HepG2 (cell line): Measurements from ENCODE around the gene CYP2S1. TPM values are rescaled to one million over a fixed set of nuclear protein-coding genes. Genes with fewer than 3 reads are reported as not detected.

Source experiments
- ATAC-seq: fragments of 200-7000 bp; cut with Tn5 transposase; 3 replicates; pipeline ENCODE4 v1.9.1; 2020; ENCODE audit warnings: mild to moderate bottlenecking, moderate library complexity
- BruUV-seq: library from RNA; stranded (reverse); fragments of 400-500 nt; replicated peaks from 2 replicates; lab custom pipeline; 2021; lab: Mats Ljungman, UMichigan
- CTCF ChIA-PET: fragments of 300-600 bp; formaldehyde crosslinking; extraction: SDS; loops from one replicate; lab custom pipeline; 2021; ENCODE audit warnings: low total read pairs, inconsistent platforms, low intra/inter-chr PET ratio; lab: Yijun Ruan, JAX
- POLR2A ChIA-PET: fragments of 350-600 bp; sonication (Branson Sonifier 250); formaldehyde crosslinking; loops from one replicate; lab custom pipeline; 2020; ENCODE audit warnings: antibody characterized with exemption, inconsistent platforms; lab: Yijun Ruan, JAX
- DNase-seq: peaks from one replicate; pipeline ENCODE4 v3.0.0-alpha.2; 2015; ENCODE audit warnings: low spot score
- FAIRE-seq: peaks from 3 replicates; lab custom pipeline; 2011; peaks lifted over from hg19 to GRCh38; lab: Jason Lieb, UNC
- H2AFZ ChIP-seq: one replicate; pipeline ENCODE4 v1.6.1; 2011; ENCODE audit warnings: low read length, inconsistent platforms
- H3K27ac ChIP-seq: fragments of 300-600 bp; 3 replicates; pipeline ENCODE4 v1.8.0; 2011; ENCODE audit warnings: mixed run types, mild to moderate bottlenecking, mixed read lengths, low read length, inconsistent platforms; ENCODE audit not compliant: insufficient read depth; ENCODE audit errors: extremely low read length
- H3K27me3 ChIP-seq, 2 experiments: fragments of 200-600 bp in 1 of 2; 2 replicates in 1 of 2; 3 replicates in 1 of 2; pipeline versions ENCODE4 v1.6.0 to v1.8.0; 2011; ENCODE audit warnings: low read length in 2 of 2, mild to moderate bottlenecking in 2 of 2, moderate library complexity in 2 of 2, inconsistent platforms in 1 of 2; ENCODE audit not compliant: insufficient read depth in 2 of 2, control insufficient read depth in 1 of 2
- H3K36me3 ChIP-seq, 2 experiments: fragments of 200-600 bp in 1 of 2; replicated peaks in 1 of 2; 2 replicates in 1 of 2; 3 replicates in 1 of 2; pipeline versions ENCODE4 v1.5.1 to v1.8.0; 2011; ENCODE audit warnings: low read length in 2 of 2, inconsistent platforms in 1 of 2; ENCODE audit not compliant: insufficient read depth in 2 of 2, control insufficient read depth in 1 of 2
- H3K4me1 ChIP-seq: 2 replicates; pipeline ENCODE4 v1.5.1; 2012; ENCODE audit warnings: low read length, inconsistent platforms; ENCODE audit not compliant: insufficient read depth
- H3K4me2 ChIP-seq: 2 replicates; pipeline ENCODE4 v1.6.0; 2011; ENCODE audit warnings: low read depth, low read length, inconsistent platforms
- H3K4me3 ChIP-seq, 3 experiments: fragments of 200-600 bp in 1 of 3; sonication (generic), shearing (Covaris generic) in 1 of 3; replicated peaks in 1 of 3; 2 replicates each; pipeline ENCODE4 v1.5.1; 2011 to 2016; ENCODE audit warnings: low read length in 3 of 3, inconsistent platforms in 2 of 3, low read depth in 2 of 3, mild to moderate bottlenecking in 2 of 3, control low read depth in 1 of 3, mixed read lengths in 1 of 3; ENCODE audit not compliant: insufficient read depth in 1 of 3
- H3K79me2 ChIP-seq: one replicate; pipeline ENCODE4 v1.6.1; 2011; ENCODE audit warnings: low read length, inconsistent platforms; ENCODE audit not compliant: insufficient read depth
- H3K9ac ChIP-seq: 2 replicates; pipeline ENCODE4 v1.6.0; 2011; ENCODE audit warnings: mild to moderate bottlenecking, low read depth, low read length, inconsistent platforms; ENCODE audit not compliant: insufficient read depth
- H3K9me3 ChIP-seq: 2 replicates; pipeline ENCODE4 v1.5.1; 2012; ENCODE audit warnings: mild to moderate bottlenecking, low read length
- H4K20me1 ChIP-seq: 2 replicates; pipeline ENCODE4 v1.6.0; 2011; ENCODE audit warnings: inconsistent platforms, mild to moderate bottlenecking, low read length, moderate library complexity; ENCODE audit not compliant: insufficient read depth
- CBX1 ChIP-seq: IDR thresholded peaks from one replicate; pipeline ENCODE4 v1.6.1; 2016; ENCODE audit warnings: antibody characterized with exemption, low read depth
- DPF2 ChIP-seq: sonication (generic); formaldehyde crosslinking; IDR thresholded peaks from 2 replicates; pipeline ENCODE4 v1.4.0; 2020; ENCODE audit warnings: mild to moderate bottlenecking, low read depth, missing genetic modification reagents, borderline replicate concordance
- EED ChIP-seq: sonication (generic); formaldehyde crosslinking; IDR thresholded peaks from 2 replicates; pipeline ENCODE4 v1.5.0; 2020; ENCODE audit warnings: mild to moderate bottlenecking, missing genetic modification reagents
- IRX3 ChIP-seq: sonication (generic); formaldehyde crosslinking; IDR thresholded peaks from 2 replicates; pipeline ENCODE4 v1.8.1; 2023; ENCODE audit warnings: mild to moderate bottlenecking, low read depth, missing genetic modification reagents, borderline replicate concordance
- NFKBIZ ChIP-seq: IDR thresholded peaks from 2 replicates; pipeline ENCODE4 v1.6.1; 2018; ENCODE audit warnings: missing genetic modification reagents, missing compliant biosample characterization
- NFRKB ChIP-seq: fragments of 450-650 bp; IDR thresholded peaks from 2 replicates; pipeline ENCODE4 v1.6.1; 2017
- POLR2AphosphoS5 ChIP-seq: IDR thresholded peaks from 2 replicates; pipeline ENCODE4 v1.6.1; 2012; ENCODE audit warnings: low read depth, low read length
- SPEN ChIP-seq: sonication (generic); formaldehyde crosslinking; IDR thresholded peaks from 2 replicates; pipeline ENCODE4 v1.5.1; 2020; ENCODE audit warnings: low read depth, mild to moderate bottlenecking, missing genetic modification reagents
- ZNF264 ChIP-seq: sonication (generic); formaldehyde crosslinking; IDR thresholded peaks from 2 replicates; pipeline ENCODE4 v1.4.0; 2020; ENCODE audit warnings: missing genetic modification reagents
- ZNF703 ChIP-seq: sonication (generic); formaldehyde crosslinking; IDR thresholded peaks from 2 replicates; pipeline ENCODE4 v1.5.1; 2020; ENCODE audit warnings: missing genetic modification reagents, mild to moderate bottlenecking, moderate library complexity, borderline replicate concordance
- ZSCAN20 ChIP-seq: sonication (generic); formaldehyde crosslinking; IDR thresholded peaks from 2 replicates; pipeline ENCODE4 v1.4.0; 2020; ENCODE audit warnings: missing genetic modification reagents, mild to moderate bottlenecking, borderline replicate concordance
- WGBS: methylation state at CpG from one replicate; pipeline ENCODE4 v1.1.6; 2017; ENCODE audit warnings: low lambda C conversion rate; 5-methylcytosine and 5-hydroxymethylcytosine counted together
- in situ Hi-C: cut with HindIII; loops from 2 replicates; pipeline ENCODE4 v1.10.0; 2017; ENCODE audit warnings: low pct_unique_long_range_greater_than_20kb; ENCODE audit not compliant: extremely low pct_ligation_motif_present
- intact Hi-C: fragments of 100-400 bp; cut with micrococcal nuclease; formaldehyde crosslinking; loops from one replicate; pipeline ENCODE4 v1.10.0; 2022; ENCODE audit not compliant: unreplicated experiment
- polyA plus RNA-seq, 8 experiments: library from polyadenylated mRNA; depleted of rRNA in 3 of 8; stranded (reverse) in 7 of 8; unstranded in 1 of 8; fragments of >200 nt; fragmentation: Illumina TruSeq in 4 of 8; extraction: Trizol in 4 of 8; gene quantifications; 2 replicates each; pipeline versions ENCODE4 v1.2.1 to v1.2.3, GENCODE V29; 2011 to 2016; ENCODE audit warnings: low read depth in 4 of 8, missing spikeins in 1 of 8, mixed read lengths in 1 of 8; ENCODE audit not compliant: insufficient read depth in 1 of 8
- total RNA-seq, 5 experiments: library from RNA; depleted of rRNA; stranded (reverse); fragments of >200 nt; fragmentation: Illumina TruSeq; extraction: Trizol; gene quantifications; 2 replicates each; pipeline ENCODE4 v1.2.3, GENCODE V29; 2016; ENCODE audit warnings: low read depth in 1 of 5
- TF ChIP-seq, protein P1 (sequence below): sonication (generic); formaldehyde crosslinking; IDR thresholded peaks from 2 replicates; pipeline ENCODE4 v1.8.1; 2023; ENCODE audit warnings: missing genetic modification reagents, inconsistent platforms, borderline replicate concordance
- TF ChIP-seq, protein P2 (sequence below): sonication (generic); formaldehyde crosslinking; IDR thresholded peaks from 2 replicates; pipeline ENCODE4 v1.8.1; 2023; ENCODE audit warnings: mild to moderate bottlenecking, missing genetic modification reagents, borderline replicate concordance
- TF ChIP-seq, protein P3 (sequence below): sonication (generic); formaldehyde crosslinking; IDR thresholded peaks from 2 replicates; pipeline ENCODE4 v1.5.1; 2020; ENCODE audit warnings: missing genetic modification reagents, mild to moderate bottlenecking, borderline replicate concordance
- TF ChIP-seq, protein P4 (sequence below): IDR thresholded peaks from 2 replicates; pipeline ENCODE4 v1.6.1; 2012; ENCODE audit warnings: low read depth, low read length, improper control_type of control experiment
- TF ChIP-seq, protein P5 (sequence below): sonication (generic); formaldehyde crosslinking; IDR thresholded peaks from 2 replicates; pipeline ENCODE4 v1.4.0; 2020; ENCODE audit warnings: missing genetic modification reagents, borderline replicate concordance
- TF ChIP-seq, protein P6 (sequence below): sonication (generic); formaldehyde crosslinking; IDR thresholded peaks from 2 replicates; pipeline ENCODE4 v1.8.0; 2022; ENCODE audit warnings: missing genetic modification reagents, mild to moderate bottlenecking, inconsistent platforms, borderline replicate concordance

The CYP2S1 gene
- total and polyA plus RNA-seq, 2 of the 13 experiments (the other 11 are each of a cell fraction or from before 2014, with no cell fraction given): 0.09 to 2.1 TPM

DNA sequence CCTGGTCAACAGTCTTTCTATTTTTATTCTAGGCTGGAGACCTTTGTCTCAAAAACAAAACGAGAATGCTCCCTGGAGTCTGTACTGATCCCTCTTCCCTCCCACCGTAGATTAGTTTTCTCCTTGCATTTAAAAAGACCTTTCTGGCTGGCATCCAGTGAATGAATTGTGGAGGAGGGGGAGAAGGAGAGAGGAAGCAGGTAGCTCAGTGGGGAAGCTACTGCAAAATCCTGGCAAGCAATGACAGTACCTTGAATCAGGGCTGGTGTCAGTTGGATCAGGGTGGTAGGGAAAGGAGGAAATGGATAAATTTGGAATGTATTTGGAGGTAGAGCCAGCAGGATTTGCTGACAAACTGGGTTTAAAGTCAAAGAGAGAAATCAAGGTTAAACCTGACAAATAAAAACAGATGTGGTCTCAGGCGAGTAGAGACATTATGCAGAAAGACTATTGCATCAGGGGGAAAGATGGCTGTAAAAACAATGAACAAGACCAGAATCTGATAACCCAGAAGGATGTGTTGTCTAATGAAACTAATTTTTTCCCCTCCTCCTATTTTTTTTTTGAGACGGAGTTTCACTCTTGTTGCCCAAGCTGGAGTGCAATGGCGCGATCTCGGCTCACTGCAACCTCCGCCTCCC lies 3.5 kb upstream of the CYP2S1 start:
- BruUV-seq: no TSS peak
- ATAC-seq: no peak
- FAIRE-seq: no peak
- H3K79me2 ChIP-seq: no peaks in the 10 kb centered on the region
- no peak overlapping the region for H3K4me2 ChIP-seq
- in situ Hi-C loops: no loop called here
- 45% methylated on average over 8 of the region's 8 CpGs for WGBS
- DNase-seq: no peak
- CTCF ChIA-PET: no interaction called here
- intact Hi-C loops: no loop called here
- peaks cover 0 to 24% of the 10 kb centered on the region in 2 experiments; a peak in 2 of 5 replicates for H3K27me3 ChIP-seq
- H3K36me3 ChIP-seq: no peaks in the 10 kb centered on the region
- H3K9me3 ChIP-seq: no peaks in the 10 kb centered on the region
- peaks cover 52% of the 10 kb centered on the region for H3K4me1 ChIP-seq
- no peak overlapping the region for H3K4me3 ChIP-seq
- H3K9ac ChIP-seq: no peak overlapping the region
- POLR2A ChIA-PET: no interaction called here
- TF ChIP-seq NFKBIZ (CRISPR knock-in tag): no peak
- TF ChIP-seq POLR2AphosphoS5: no peak
- TF ChIP-seq, protein P1, sequence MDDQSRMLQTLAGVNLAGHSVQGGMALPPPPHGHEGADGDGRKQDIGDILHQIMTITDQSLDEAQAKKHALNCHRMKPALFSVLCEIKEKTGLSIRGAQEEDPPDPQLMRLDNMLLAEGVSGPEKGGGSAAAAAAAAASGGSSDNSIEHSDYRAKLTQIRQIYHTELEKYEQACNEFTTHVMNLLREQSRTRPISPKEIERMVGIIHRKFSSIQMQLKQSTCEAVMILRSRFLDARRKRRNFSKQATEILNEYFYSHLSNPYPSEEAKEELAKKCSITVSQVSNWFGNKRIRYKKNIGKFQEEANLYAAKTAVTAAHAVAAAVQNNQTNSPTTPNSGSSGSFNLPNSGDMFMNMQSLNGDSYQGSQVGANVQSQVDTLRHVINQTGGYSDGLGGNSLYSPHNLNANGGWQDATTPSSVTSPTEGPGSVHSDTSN (CRISPR knock-in tag): no peak
- TF ChIP-seq ZNF703 (CRISPR knock-in tag): no peak
- no peak for TF ChIP-seq EED (CRISPR knock-in tag)
- no peak for TF ChIP-seq DPF2 (CRISPR knock-in tag)
- TF ChIP-seq, protein P2, sequence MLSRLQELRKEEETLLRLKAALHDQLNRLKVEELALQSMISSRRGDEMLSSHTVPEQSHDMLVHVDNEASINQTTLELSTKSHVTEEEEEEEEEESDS (CRISPR knock-in tag): no peak
- TF ChIP-seq SPEN (CRISPR knock-in tag): no peak
- no peak for TF ChIP-seq CBX1
- no peak for TF ChIP-seq NFRKB
- TF ChIP-seq ZSCAN20: no peak
- TF ChIP-seq, protein P3, sequence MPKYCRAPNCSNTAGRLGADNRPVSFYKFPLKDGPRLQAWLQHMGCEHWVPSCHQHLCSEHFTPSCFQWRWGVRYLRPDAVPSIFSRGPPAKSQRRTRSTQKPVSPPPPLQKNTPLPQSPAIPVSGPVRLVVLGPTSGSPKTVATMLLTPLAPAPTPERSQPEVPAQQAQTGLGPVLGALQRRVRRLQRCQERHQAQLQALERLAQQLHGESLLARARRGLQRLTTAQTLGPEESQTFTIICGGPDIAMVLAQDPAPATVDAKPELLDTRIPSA: no peak
- TF ChIP-seq, protein P4, sequence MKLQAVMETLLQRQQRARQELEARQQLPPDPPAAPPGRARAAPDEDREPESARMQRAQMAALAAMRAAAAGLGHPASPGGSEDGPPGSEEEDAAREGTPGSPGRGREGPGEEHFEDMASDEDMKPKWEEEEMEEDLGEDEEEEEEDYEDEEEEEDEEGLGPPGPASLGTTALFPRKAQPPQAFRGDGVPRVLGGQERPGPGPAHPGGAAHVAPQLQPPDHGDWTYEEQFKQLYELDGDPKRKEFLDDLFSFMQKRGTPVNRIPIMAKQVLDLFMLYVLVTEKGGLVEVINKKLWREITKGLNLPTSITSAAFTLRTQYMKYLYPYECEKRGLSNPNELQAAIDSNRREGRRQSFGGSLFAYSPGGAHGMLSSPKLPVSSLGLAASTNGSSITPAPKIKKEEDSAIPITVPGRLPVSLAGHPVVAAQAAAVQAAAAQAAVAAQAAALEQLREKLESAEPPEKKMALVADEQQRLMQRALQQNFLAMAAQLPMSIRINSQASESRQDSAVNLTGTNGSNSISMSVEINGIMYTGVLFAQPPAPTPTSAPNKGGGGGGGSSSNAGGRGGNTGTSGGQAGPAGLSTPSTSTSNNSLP: no peak
- TF ChIP-seq, protein P5, sequence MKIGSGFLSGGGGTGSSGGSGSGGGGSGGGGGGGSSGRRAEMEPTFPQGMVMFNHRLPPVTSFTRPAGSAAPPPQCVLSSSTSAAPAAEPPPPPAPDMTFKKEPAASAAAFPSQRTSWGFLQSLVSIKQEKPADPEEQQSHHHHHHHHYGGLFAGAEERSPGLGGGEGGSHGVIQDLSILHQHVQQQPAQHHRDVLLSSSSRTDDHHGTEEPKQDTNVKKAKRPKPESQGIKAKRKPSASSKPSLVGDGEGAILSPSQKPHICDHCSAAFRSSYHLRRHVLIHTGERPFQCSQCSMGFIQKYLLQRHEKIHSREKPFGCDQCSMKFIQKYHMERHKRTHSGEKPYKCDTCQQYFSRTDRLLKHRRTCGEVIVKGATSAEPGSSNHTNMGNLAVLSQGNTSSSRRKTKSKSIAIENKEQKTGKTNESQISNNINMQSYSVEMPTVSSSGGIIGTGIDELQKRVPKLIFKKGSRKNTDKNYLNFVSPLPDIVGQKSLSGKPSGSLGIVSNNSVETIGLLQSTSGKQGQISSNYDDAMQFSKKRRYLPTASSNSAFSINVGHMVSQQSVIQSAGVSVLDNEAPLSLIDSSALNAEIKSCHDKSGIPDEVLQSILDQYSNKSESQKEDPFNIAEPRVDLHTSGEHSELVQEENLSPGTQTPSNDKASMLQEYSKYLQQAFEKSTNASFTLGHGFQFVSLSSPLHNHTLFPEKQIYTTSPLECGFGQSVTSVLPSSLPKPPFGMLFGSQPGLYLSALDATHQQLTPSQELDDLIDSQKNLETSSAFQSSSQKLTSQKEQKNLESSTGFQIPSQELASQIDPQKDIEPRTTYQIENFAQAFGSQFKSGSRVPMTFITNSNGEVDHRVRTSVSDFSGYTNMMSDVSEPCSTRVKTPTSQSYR: no peak
- TF ChIP-seq ZNF264 (CRISPR knock-in tag): no peak
- no peak for TF ChIP-seq IRX3 (CRISPR knock-in tag)
- TF ChIP-seq, protein P6, sequence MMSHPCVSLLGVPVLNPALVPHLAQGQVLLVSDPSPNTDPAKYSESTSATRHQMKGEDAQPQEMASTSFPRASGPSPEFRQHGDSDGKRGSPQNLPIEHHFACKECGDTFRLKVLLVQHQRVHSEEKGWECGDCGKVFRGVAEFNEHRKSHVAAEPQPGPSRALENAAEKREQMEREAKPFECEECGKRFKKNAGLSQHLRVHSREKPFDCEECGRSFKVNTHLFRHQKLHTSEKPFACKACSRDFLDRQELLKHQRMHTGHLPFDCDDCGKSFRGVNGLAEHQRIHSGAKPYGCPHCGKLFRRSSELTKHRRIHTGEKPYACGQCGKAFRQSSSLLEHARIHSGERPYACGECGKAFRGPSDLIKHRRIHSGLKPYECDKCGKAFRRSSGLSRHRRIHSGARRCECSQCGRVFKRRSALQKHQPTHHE: no peak
- no peak overlapping the region for H3K27ac ChIP-seq
- no peak overlapping the region for H2AFZ ChIP-seq
- H4K20me1 ChIP-seq: no peaks in the 10 kb centered on the region
